A673 (cell line): ENCODE results near the gene SDHC.

ENCODE experiments used
- EZH2 ChIP-seq: fragments of 200-600 bp; sonication (generic); IDR thresholded peaks from 2 replicates; pipeline ENCODE4 v1.6.1; 2017; ENCODE audit warnings: borderline replicate concordance, low read depth, mild to moderate bottlenecking, mixed read lengths, antibody characterized with exemption, low read length; ENCODE audit not compliant: poor library complexity, severe bottlenecking
- TF ChIP-seq, protein P1 (sequence below): fragments of 300-800, 200-600 bp; sonication (generic); conservative IDR thresholded peaks from 2 replicates; pipeline ENCODE4 v1.5.1; 2017; ENCODE audit warnings: low read depth, mild to moderate bottlenecking, antibody characterized with exemption, low read length, moderate library complexity, mixed read lengths

DNA sequence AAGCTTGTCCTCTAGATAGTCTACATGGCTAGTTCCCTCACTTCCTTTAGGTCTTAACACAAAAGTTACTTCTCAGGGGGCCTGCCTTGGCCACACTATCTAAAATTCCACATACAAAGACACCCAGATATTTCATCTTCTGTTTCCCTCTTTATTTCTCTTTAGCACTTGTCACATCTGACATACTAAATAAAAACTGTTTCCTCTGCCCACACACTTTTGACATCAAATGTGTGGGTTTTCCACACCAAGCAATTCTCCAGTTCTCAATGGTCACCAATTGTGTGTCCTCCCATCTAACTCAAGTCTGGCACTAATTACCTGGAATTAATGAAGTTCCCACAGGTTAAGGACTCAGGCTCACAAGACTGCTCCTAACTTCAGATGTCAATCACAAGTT, 79.0 kb downstream of the SDHC start:
- TF ChIP-seq, protein P1, sequence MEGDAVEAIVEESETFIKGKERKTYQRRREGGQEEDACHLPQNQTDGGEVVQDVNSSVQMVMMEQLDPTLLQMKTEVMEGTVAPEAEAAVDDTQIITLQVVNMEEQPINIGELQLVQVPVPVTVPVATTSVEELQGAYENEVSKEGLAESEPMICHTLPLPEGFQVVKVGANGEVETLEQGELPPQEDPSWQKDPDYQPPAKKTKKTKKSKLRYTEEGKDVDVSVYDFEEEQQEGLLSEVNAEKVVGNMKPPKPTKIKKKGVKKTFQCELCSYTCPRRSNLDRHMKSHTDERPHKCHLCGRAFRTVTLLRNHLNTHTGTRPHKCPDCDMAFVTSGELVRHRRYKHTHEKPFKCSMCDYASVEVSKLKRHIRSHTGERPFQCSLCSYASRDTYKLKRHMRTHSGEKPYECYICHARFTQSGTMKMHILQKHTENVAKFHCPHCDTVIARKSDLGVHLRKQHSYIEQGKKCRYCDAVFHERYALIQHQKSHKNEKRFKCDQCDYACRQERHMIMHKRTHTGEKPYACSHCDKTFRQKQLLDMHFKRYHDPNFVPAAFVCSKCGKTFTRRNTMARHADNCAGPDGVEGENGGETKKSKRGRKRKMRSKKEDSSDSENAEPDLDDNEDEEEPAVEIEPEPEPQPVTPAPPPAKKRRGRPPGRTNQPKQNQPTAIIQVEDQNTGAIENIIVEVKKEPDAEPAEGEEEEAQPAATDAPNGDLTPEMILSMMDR = no peak
- TF ChIP-seq EZH2 = no peak
